K562 (cell line): ENCODE results near the gene EIF4EBP2. TPM values are rescaled to one million over a fixed set of nuclear protein-coding genes. Genes with fewer than 3 reads are reported as not detected.
A peak's percentile ranks its signal among the peaks of the same experiment; 100 is the strongest.

Experiments used
- ATAC-seq: fragments of 200-7000 bp; cut with Tn5 transposase; 3 replicates; pipeline ENCODE4 v1.9.1; 2020; ENCODE audit warnings: moderate library complexity
- BruUV-seq: library from RNA; stranded (reverse); fragments of 400-500 nt; replicated peaks from 2 replicates; lab custom pipeline; 2021; lab: Mats Ljungman, UMichigan
- CTCF ChIA-PET: fragments of 300-600 bp; formaldehyde crosslinking; extraction: SDS; loops from one replicate; lab custom pipeline; 2021; ENCODE audit warnings: low intra/inter-chr PET ratio; lab: Yijun Ruan, JAX
- POLR2A ChIA-PET: fragments of 300-600, 350-650 bp; sonication (Branson Sonifier 250); formaldehyde crosslinking; extraction: SDS; loops from one replicate; lab custom pipeline; 2021; ENCODE audit warnings: antibody characterized with exemption, inconsistent platforms; lab: Yijun Ruan, JAX
- DNase-seq, 4 experiments: peaks; one replicate each; pipeline versions ENCODE4 v3.0.0 to v3.0.0-alpha.2; 2011 to 2018; ENCODE audit warnings: low spot score in 3 of 4, mixed read lengths in 3 of 4; ENCODE audit errors: extremely low read depth in 1 of 4
- FAIRE-seq: peaks from 2 replicates; lab custom pipeline; 2011; peaks lifted over from hg19 to GRCh38; lab: Jason Lieb, UNC
- H2AFZ ChIP-seq: 2 replicates; pipeline ENCODE4 v1.6.0; 2011; ENCODE audit warnings: low read depth, low read length, control low read depth, inconsistent platforms
- H3K27ac ChIP-seq: fragments of 200-600 bp; 3 replicates; pipeline ENCODE4 v1.8.0; 2011; ENCODE audit warnings: low read depth, mild to moderate bottlenecking, control low read depth, inconsistent platforms, low read length, moderate library complexity, mixed read lengths; ENCODE audit errors: extremely low read depth
- H3K27me3 ChIP-seq, 2 experiments: fragments of 300-600 bp in 1 of 2; 2 replicates in 1 of 2; 3 replicates in 1 of 2; pipeline versions ENCODE4 v1.6.0 to v1.8.0; 2011; ENCODE audit warnings: inconsistent platforms in 2 of 2, low read length in 2 of 2, mild to moderate bottlenecking in 1 of 2, mixed read lengths in 1 of 2, moderate library complexity in 1 of 2; ENCODE audit not compliant: control insufficient read depth in 2 of 2, insufficient read depth in 2 of 2
- H3K36me3 ChIP-seq: fragments of 300-600 bp; 3 replicates; pipeline ENCODE4 v1.8.0; 2011; ENCODE audit warnings: mild to moderate bottlenecking, low read length, inconsistent platforms; ENCODE audit not compliant: control insufficient read depth, insufficient read depth
- H3K4me1 ChIP-seq, 2 experiments: fragments of 200-600 bp in 1 of 2; replicated peaks in 1 of 2; 2 replicates in 1 of 2; 3 replicates in 1 of 2; pipeline versions ENCODE4 v1.5.1 to v1.8.0; 2011; ENCODE audit warnings: inconsistent platforms in 2 of 2, low read length in 2 of 2, mild to moderate bottlenecking in 1 of 2, mixed read lengths in 1 of 2, moderate library complexity in 1 of 2; ENCODE audit not compliant: control insufficient read depth in 2 of 2, insufficient read depth in 2 of 2
- H3K4me2 ChIP-seq: 2 replicates; pipeline ENCODE4 v1.6.1; 2011; ENCODE audit warnings: low read length, control low read depth, inconsistent platforms, mixed read lengths; ENCODE audit not compliant: insufficient read depth
- H3K4me3 ChIP-seq: fragments of 200-600 bp; sonication (generic), shearing (Covaris generic); 2 replicates; pipeline ENCODE4 v1.5.1; 2016; ENCODE audit warnings: control low read depth, inconsistent platforms
- H3K79me2 ChIP-seq: fragments of 200-600 bp; 3 replicates; pipeline ENCODE4 v1.8.0; 2011; ENCODE audit warnings: low read length, inconsistent platforms; ENCODE audit not compliant: control insufficient read depth, insufficient read depth
- H3K9ac ChIP-seq, 2 experiments: 2 replicates each; pipeline versions ENCODE4 v1.6.0 to v1.6.1; 2011; ENCODE audit warnings: low read depth in 2 of 2, low read length in 2 of 2, control low read depth in 1 of 2, inconsistent platforms in 1 of 2, mild to moderate bottlenecking in 1 of 2, mixed read lengths in 1 of 2; ENCODE audit not compliant: insufficient read depth in 1 of 2
- H3K9me1 ChIP-seq: one replicate; pipeline ENCODE4 v1.6.0; 2011; ENCODE audit warnings: inconsistent platforms, mild to moderate bottlenecking, low read length, moderate library complexity; ENCODE audit not compliant: control insufficient read depth, insufficient read depth
- H3K9me3 ChIP-seq: replicated peaks from 2 replicates; pipeline ENCODE4 v1.5.1; 2011; ENCODE audit warnings: low read depth, low read length, inconsistent platforms; ENCODE audit not compliant: control insufficient read depth, insufficient read depth
- H4K20me1 ChIP-seq: replicated peaks from 2 replicates; pipeline ENCODE4 v1.6.1; 2011; ENCODE audit warnings: low read length, inconsistent platforms, mixed read lengths; ENCODE audit not compliant: control insufficient read depth, insufficient read depth
- ARID2 ChIP-seq: fragments of 450-650 bp; IDR thresholded peaks from 2 replicates; pipeline ENCODE4 v1.6.1; 2017; ENCODE audit warnings: antibody characterized with exemption, mild to moderate bottlenecking
- HLTF ChIP-seq: fragments of 450-650 bp; IDR thresholded peaks from 2 replicates; pipeline ENCODE4 v1.6.1; 2016
- HNRNPUL1 ChIP-seq: fragments of 200-400 bp; formaldehyde crosslinking; IDR thresholded peaks from 2 replicates; pipeline ENCODE4 v1.6.1; 2017; ENCODE audit warnings: low read length
- NBN ChIP-seq: fragments of 450-650 bp; IDR thresholded peaks from 2 replicates; pipeline ENCODE4 v1.6.1; 2016; ENCODE audit warnings: low read depth, mild to moderate bottlenecking
- ZC3H11A ChIP-seq: IDR thresholded peaks from 2 replicates; pipeline ENCODE4 v1.6.1; 2012; ENCODE audit warnings: low read depth, low read length, improper control_type of control experiment
- ZKSCAN8 ChIP-seq: fragments of 200-800 bp; sonication (Bioruptor generic); IDR thresholded peaks from 2 replicates; pipeline ENCODE4 v1.6.1; 2016; ENCODE audit warnings: missing genetic modification characterization, missing compliant biosample characterization
- ZNF12 ChIP-seq: sonication (generic); formaldehyde crosslinking; IDR thresholded peaks from 2 replicates; pipeline ENCODE4 v1.4.0; 2020; ENCODE audit warnings: mild to moderate bottlenecking, missing genetic modification reagents
- WGBS: fragments of 100-300 bp; shearing (Covaris generic); methylation state at CpG from one replicate; pipeline ENCODE4 v1.1.6; 2016; ENCODE audit warnings: low coverage, mixed read lengths; ENCODE audit not compliant: insufficient coverage; ENCODE audit errors: missing lambda C conversion rate; 5-methylcytosine and 5-hydroxymethylcytosine counted together
- in situ Hi-C: fragments of 300-500 bp; cut with MboI; formaldehyde crosslinking; loops from 4 replicates; pipeline ENCODE4 v1.15.0; 2018; ENCODE audit warnings: inconsistent platforms, mixed read lengths
- intact Hi-C: fragments of 100-400 bp; cut with micrococcal nuclease; formaldehyde crosslinking; loops from 2 replicates; pipeline ENCODE4 v1.14.2; 2022
- polyA plus RNA-seq, 8 experiments: library from polyadenylated mRNA; depleted of rRNA in 4 of 8; stranded (reverse) in 5 of 8; unstranded in 3 of 8; fragments of >200 nt; fragmentation: Nextera tagmentation in 2 of 8; fragmentation: Illumina TruSeq in 1 of 8; extraction: Ambion mirVana in 2 of 8; extraction: Trizol in 1 of 8; gene quantifications; 2 replicates each; pipeline versions ENCODE4 v1.2.1 to v1.2.3, GENCODE V29; 2011 to 2014; ENCODE audit warnings: inconsistent platforms in 1 of 8, missing spikeins in 1 of 8
- total RNA-seq, 7 experiments: library from RNA; depleted of rRNA in 6 of 7; stranded (reverse); fragments of >200 nt in 6 of 7; fragmentation: Illumina TruSeq in 2 of 7; extraction: Trizol in 2 of 7; gene quantifications; 2 replicates each; pipeline versions ENCODE4 v1.2.1 to v1.2.3, GENCODE V29; 2011 to 2021; ENCODE audit warnings: low replicate concordance in 1 of 7

The EIF4EBP2 gene
- total and polyA plus RNA-seq, 9 of the 15 experiments (the other 6 are each of a cell fraction or from before 2014, with no cell fraction given): 16.1 to 67.5 (median 38.3) TPM

DNA sequence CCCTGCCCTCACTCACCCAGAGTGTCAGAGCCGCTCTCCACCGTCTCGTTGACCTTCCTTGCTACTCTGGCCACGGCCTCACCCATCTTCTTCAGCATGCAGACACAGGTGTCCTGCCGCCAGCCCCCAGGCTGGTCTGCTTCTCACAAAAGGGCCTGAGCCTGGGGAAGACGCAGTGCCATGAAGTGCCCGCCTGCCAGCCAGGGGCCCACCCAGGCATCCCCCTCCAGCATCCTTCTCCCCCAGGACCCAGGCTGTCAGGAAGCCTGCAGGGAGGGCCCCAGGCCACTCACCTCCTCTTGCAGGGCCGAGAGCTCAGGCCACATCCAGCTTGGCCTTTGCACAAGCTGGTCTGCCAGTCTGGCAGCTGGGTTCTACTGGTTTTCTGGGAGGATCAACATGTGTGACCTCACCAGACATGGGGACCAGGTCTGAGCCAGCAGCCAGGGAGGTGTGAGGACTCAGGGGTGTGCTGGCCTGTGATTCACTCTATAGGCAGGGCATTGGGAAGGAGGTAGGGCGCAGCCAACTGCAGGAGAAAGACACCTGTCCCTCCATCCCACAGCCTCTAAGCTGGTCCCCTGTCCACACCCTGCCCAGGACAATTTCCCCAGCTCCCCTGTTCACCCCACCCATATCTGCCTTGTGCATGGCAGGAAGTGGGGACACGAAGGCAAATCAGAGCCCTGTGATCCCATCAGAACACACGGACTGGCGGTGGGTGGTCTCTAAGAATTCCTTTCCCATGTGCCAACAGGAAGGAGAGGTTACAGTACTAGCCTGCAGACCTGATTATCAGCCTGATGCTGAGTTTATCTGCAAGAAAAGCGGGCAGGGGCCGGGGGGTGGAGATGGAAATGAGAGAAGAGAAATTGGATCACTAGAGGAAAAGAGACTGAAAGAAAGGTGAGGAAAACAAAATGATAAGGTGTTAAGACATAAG, 27.2 kb upstream of the EIF4EBP2 start:
- H3K79me2 ChIP-seq: no peaks in the 10 kb centered on the region
- TF ChIP-seq ZKSCAN8 (CRISPR knock-in tag): no peak
- no peak for TF ChIP-seq HLTF
- no peak for TF ChIP-seq ARID2
- no peak for TF ChIP-seq HNRNPUL1
- no peak for TF ChIP-seq ZC3H11A
- TF ChIP-seq NBN: no peak
- no peak for TF ChIP-seq ZNF12
- no peak for ATAC-seq
- in situ Hi-C loops: no loop called here
- no peak overlapping the region for H3K4me2 ChIP-seq
- H3K27ac ChIP-seq: no peak overlapping the region
- no peak for FAIRE-seq
- BruUV-seq: no TSS peak
- intact Hi-C loops: no loop called here
- H3K4me1 ChIP-seq: peaks cover 10 to 11% of the 10 kb centered on the region in 2 experiments; a peak in 4 of 5 replicates
- H3K4me3 ChIP-seq: no peak overlapping the region
- H3K36me3 ChIP-seq: no peaks in the 10 kb centered on the region
- peaks cover 6% of the 10 kb centered on the region for H3K9me3 ChIP-seq
- ChIA-PET CTCF (no interaction called here), POLR2A (interaction anchor here (0.9 to 1.5 kb wide), 3 partner anchors 9 to 21 kb away, joined by 3 to 6 read pairs (median 4); no protein-coding TSS in a partner anchor)
- no peaks in the 10 kb centered on the region for H3K9me1 ChIP-seq
- whole genome bisulfite sequencing: 55% methylated on average over 14 of the region's 14 CpGs
- no peak for DNase-seq
- peak overlapping the region in 1 of 2 experiments; percentile 46; a peak in 2 of 4 replicates for H3K9ac ChIP-seq
- no peaks in the 10 kb centered on the region for H4K20me1 ChIP-seq
- no peak overlapping the region for H2AFZ ChIP-seq
- no peaks in the 10 kb centered on the region for H3K27me3 ChIP-seq
